Mammary epithelial cell (primary cell): ENCODE measurements around the gene CNTN5.

Experiments used
- EZH2 ChIP-seq: IDR thresholded peaks from 2 replicates; pipeline ENCODE4 v1.6.1; 2012; ENCODE audit warnings: low read length, inconsistent platforms, borderline replicate concordance
- TF ChIP-seq, protein P1 (sequence below), 2 donors: IDR thresholded peaks in 1 of 2; conservative IDR thresholded peaks in 1 of 2; 2 replicates each; pipeline ENCODE4 v1.5.1; 2011 to 2012; ENCODE audit warnings: inconsistent platforms in 2 of 2, low read length in 2 of 2, mild to moderate bottlenecking in 2 of 2, control low read depth in 1 of 2, low read depth in 1 of 2; ENCODE audit not compliant: insufficient read depth in 1 of 2; ENCODE audit errors: extremely low read depth in 1 of 2

DNA sequence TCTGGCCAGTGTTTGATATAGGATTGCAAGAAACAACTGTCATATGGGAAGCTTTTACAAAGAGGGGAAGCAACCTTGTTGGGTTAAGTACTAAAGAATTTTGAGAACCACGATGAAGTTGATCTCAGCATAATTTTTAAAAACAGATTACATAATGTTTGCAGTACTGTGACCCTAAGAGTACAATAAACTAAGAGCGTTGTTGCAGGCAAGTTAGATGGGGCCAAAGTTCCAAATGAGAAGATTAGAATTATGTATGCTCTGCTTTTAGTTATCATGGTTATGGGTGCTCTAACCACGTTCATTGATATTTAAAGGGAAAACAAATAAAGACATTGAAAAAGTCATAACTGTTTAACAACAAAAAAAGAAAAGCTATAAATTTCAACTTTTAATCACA lies 177.5 kb downstream of the CNTN5 start:
- TF ChIP-seq, protein P1, sequence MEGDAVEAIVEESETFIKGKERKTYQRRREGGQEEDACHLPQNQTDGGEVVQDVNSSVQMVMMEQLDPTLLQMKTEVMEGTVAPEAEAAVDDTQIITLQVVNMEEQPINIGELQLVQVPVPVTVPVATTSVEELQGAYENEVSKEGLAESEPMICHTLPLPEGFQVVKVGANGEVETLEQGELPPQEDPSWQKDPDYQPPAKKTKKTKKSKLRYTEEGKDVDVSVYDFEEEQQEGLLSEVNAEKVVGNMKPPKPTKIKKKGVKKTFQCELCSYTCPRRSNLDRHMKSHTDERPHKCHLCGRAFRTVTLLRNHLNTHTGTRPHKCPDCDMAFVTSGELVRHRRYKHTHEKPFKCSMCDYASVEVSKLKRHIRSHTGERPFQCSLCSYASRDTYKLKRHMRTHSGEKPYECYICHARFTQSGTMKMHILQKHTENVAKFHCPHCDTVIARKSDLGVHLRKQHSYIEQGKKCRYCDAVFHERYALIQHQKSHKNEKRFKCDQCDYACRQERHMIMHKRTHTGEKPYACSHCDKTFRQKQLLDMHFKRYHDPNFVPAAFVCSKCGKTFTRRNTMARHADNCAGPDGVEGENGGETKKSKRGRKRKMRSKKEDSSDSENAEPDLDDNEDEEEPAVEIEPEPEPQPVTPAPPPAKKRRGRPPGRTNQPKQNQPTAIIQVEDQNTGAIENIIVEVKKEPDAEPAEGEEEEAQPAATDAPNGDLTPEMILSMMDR (conservative IDR thresholded peaks at IDR 0.05 in 1 of 2, IDR thresholded peaks at IDR 0.05 in 1 of 2; ENCODE audit: extremely low read depth in 1 of 2, insufficient read depth in 1 of 2, low read depth in 1 of 2, low read length in 2 of 2) = no peak
- no peak for TF ChIP-seq EZH2
